ENCODE results near the gene IMPDH2.

The IMPDH2 gene

GRCh38 chr3:49028673-49029562, at the start of gene IMPDH2:
Gene IMPDH2, minus strand, starts transcription at chr3:49029398. Its CDS starts 48 bp downstream, at chr3:49029350.
- peak; percentile 83 to 86 for DNase-seq (ENCODE audit: extremely low read depth in 1 of 2, low read depth in 1 of 2)

GRCh38 chr3:49076646-49077045, 47.4 kb upstream of the IMPDH2 start:
- DNase-seq (ENCODE audit: extremely low read depth in 1 of 2, low read depth in 1 of 2): no peak

DNA sequence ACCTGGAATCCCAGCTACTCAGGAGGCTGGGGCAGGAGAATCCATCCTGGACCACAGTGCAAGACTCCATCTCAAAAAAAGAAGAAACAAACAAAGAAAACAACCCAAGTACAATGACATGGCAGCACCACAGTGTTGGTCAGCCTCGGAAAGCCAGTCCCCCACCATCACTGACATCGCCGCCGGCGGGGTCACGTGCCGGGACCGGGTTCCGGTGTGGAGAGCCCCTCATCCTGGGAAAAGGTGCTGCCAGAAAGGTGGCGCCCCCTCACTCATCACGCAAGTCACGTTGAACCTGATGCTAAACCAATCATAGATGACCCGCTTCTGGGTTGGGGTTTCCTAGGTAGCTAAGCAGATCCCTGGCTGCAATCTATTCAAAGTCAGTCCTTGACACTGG, 46.9 kb upstream of the IMPDH2 start:
- DNase-seq (ENCODE audit: extremely low read depth in 1 of 2, low read depth in 1 of 2): no peak

DNA sequence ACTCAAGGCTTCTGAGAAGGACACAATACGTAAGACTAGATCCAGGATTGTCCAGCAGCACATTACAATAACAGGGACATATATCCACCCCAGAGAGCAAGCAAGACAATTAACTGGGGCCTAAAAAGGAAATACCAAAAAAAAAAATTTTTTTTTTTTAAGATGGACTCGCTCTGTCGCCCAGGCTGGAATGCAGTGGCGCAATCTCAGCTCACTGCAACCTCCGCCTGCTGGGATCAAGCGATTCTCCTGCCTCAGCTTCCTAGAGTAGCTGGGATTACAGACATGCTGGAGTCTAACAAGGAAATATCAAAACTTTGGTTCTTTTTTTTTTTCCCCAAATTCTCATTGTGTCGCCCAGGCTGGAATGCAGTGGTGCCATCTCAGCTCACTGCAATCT, 28.8 kb upstream of the IMPDH2 start:
- no peak for DNase-seq (ENCODE audit: extremely low read depth in 1 of 2, low read depth in 1 of 2)

GRCh38 chr3:49057268-49057667, 28.1 kb upstream of the IMPDH2 start:
- no peak for DNase-seq (ENCODE audit: extremely low read depth in 1 of 2, low read depth in 1 of 2)

DNA sequence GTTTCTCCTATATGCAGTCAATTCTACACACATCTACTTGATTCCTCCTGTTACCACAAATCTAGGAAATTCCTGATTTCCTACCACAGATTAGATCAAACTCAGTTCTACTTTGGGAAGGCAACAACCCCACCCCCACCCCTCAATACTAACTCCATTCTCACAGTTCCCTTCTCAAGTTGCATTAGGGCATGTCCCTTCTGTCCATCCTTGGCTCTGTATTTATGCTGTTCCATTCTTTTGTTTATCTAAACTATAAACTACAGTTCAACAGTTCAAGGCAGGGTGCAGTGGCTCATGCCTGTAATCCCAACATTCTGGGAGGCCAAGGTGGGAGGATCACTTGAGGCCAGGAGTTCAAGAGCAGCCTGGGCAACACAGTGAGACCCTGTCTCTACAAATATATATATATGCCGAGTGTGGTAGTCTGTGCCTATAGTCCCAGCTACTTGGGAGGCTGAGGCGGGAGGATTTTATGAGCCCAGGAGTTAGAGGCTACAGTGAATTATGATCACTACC, 25.2 kb upstream of the IMPDH2 start:
- no peak for DNase-seq (ENCODE audit: extremely low read depth in 1 of 2, low read depth in 1 of 2)

GRCh38 chr3:49053543-49053942, 24.3 kb upstream of the IMPDH2 start:
- no peak for DNase-seq (ENCODE audit: extremely low read depth in 1 of 2, low read depth in 1 of 2)

- DNase-seq (ENCODE audit: extremely low read depth in 1 of 2, low read depth in 1 of 2): no peak
Measured at GRCh38 chr3:49035281-49035680, 6.1 kb upstream of the IMPDH2 start.

- DNase-seq (ENCODE audit: extremely low read depth in 1 of 2, low read depth in 1 of 2): no peak
Measured at GRCh38 chr3:49034650-49035049, 5.5 kb upstream of the IMPDH2 start.

GRCh38 chr3:49032646-49033304, 3.6 kb upstream of the IMPDH2 start:
- no peak for DNase-seq (ENCODE audit: extremely low read depth in 1 of 2, low read depth in 1 of 2)

DNA sequence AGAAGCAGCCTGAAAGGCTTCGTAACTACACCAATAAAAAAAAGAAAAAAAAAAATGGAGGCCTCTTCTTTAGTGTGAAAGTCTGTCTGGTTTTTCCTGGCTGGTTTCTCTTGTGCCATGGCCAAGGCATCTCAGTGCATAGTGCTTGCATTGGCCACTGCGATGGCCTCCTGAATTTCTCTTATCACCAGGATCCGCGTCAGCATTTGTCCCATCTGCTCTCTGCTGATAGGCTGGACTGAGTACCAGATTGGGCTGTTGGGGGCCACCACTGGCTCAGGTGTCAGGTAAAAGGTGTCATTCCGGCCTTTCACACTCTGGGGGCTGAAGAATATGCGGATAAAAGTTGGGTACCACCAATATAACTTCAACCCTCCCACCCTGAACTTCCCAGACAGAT, 1.1 kb upstream of the IMPDH2 start:
- no peak for DNase-seq (ENCODE audit: extremely low read depth in 1 of 2, low read depth in 1 of 2)

- no peak for DNase-seq (ENCODE audit: extremely low read depth in 1 of 2, low read depth in 1 of 2)
Measured at GRCh38 chr3:49029563-49029884, 326 bp upstream of the IMPDH2 start.

DNA sequence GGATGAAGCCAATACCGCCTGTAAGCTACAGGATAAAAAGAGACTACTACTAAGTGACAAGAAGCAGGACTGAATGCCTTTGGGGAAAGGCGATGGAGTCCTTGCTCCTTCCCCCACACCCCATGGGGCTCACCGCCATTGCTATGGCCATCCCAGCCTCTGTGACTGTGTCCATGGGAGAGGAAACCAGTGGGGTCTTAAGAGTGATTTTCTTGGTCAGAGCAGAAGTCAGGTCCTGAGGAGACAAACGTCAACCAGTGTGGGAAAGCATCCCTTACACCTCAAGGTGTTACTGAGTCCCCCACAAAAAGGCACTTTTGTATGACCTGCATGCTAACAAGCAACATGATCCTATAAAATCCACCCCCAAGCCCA, 913 bp downstream of the IMPDH2 start:
- DNase-seq (ENCODE audit: extremely low read depth in 1 of 2, low read depth in 1 of 2): no peak

DNA sequence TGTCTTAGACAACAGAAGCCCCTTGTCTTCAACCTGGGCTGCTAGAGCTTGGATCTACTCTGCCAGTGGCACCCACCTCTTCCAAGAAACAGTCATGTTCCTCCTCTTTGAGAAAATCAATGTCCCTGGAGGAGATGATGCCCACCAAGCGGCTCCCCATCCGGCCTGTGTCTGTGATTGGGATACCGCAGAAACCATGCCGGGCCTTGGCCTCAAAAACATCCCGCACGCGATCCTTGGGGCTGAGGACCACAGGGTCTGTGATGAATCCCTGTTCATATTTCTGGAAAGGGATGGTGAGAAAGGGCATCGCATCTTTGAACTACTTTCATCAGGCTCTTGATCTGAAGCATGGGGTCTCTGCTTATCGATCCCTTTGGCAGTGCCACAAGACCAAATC, 1.6 kb downstream of the IMPDH2 start:
- DNase-seq (ENCODE audit: extremely low read depth in 1 of 2, low read depth in 1 of 2): no peak

DNA sequence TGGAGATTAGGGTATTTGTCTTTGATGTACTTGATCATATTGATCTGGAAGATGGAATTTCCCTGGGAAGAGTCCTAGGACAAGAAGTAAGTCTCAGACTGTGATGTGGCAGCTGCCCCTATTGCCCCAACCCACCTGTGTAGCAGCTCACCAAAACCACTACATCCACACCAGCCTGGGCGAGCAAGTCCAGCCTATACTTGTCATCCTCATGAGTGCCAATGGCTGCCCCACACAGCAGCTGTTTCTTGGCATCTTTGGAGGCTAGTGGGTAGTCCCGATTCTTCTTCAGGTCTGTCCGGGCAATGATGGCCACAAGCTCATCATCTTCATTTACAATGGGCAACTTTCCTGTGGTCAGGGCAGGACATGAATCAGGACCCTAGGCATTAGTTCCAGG, 2.7 kb downstream of the IMPDH2 start:
- DNase-seq (ENCODE audit: extremely low read depth in 1 of 2, low read depth in 1 of 2): no peak

GRCh38 chr3:49025793-49026520, 3.2 kb downstream of the IMPDH2 start:
- DNase-seq (ENCODE audit: extremely low read depth in 1 of 2, low read depth in 1 of 2): no peak

GRCh38 chr3:49025005-49025792, 4.0 kb downstream of the IMPDH2 start:
- DNase-seq (ENCODE audit: extremely low read depth in 1 of 2, low read depth in 1 of 2): no peak

DNA sequence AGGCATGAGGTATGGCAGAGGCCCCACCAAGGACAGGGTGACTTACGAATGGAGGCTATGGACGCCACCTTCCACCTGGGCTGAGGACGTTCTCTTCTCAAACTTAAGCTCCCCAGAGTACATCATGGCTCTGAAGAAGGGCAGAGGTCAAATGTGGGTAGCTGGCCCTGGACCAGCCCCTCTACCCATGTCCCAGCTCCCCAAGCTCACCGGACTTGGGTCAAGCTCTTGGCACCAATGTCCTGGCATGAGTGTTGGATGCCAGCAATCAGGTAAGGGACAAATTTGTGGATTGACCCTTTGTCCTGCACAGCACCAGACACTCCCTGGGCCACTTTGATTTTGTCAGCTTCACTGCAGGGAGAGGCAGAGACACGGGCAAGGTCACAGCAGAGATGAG, 4.7 kb downstream of the IMPDH2 start:
- DNase-seq (ENCODE audit: extremely low read depth in 1 of 2, low read depth in 1 of 2): no peak

DNA sequence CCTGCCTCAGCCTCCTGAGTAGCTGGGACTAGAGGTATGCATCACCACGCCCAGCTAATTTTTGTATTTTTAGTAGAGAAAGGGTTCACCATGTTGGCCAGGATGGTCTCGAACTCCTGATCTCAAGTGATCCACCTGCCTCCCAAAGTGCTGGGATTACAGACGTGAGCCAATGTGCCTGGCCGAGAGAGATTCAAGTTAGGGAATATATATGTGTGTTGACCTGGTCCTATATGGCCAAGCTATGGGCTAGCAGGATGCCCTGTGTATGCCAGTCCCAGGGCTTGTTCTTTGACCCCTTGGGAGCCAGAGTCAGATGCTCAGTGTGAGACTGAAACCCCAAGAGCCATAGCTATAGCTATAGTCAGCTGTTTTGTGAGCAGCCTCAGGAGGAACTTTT, 5.4 kb downstream of the IMPDH2 start:
- no peak for DNase-seq (ENCODE audit: extremely low read depth in 1 of 2, low read depth in 1 of 2)

- DNase-seq (ENCODE audit: extremely low read depth in 1 of 2, low read depth in 1 of 2): no peak
Measured at GRCh38 chr3:49022688-49023171, 6.5 kb downstream of the IMPDH2 start.
